Motor neuron (in vitro differentiated cells): ENCODE data around the gene GAB2. TPM values are rescaled to one million over a fixed set of nuclear protein-coding genes. Genes with fewer than 3 reads are reported as not detected.

Source experiments
- ATAC-seq, 8 experiments: fragments of 200-7000 bp; cut with Tn5 transposase; replicated peaks in 6 of 8; 2 replicates each; pipeline ENCODE4 v1.8.0; 2021; ENCODE audit warnings: mild to moderate bottlenecking in 8 of 8, moderate library complexity in 8 of 8
- H3K27ac ChIP-seq, 2 donors: fragments of 250-450 bp; sonication (Bioruptor Pico); 2 replicates each; pipeline ENCODE4 v1.9.0; 2021; ENCODE audit warnings: antibody characterized with exemption in 2 of 2, mild to moderate bottlenecking in 2 of 2, moderate library complexity in 1 of 2
- H3K4me1 ChIP-seq, 2 donors: fragments of 250-450 bp; sonication (Bioruptor Pico); replicated peaks in 1 of 2; 2 replicates each; pipeline ENCODE4 v1.6.1; 2021; ENCODE audit warnings: antibody characterized with exemption in 2 of 2, mild to moderate bottlenecking in 2 of 2, moderate library complexity in 1 of 2
- H3K4me3 ChIP-seq, 5 donors: fragments of 250-450 bp; sonication (Bioruptor Pico); 2 replicates each; pipeline ENCODE4 v1.9.0; 2021; ENCODE audit warnings: antibody characterized with exemption in 5 of 5, mild to moderate bottlenecking in 5 of 5, moderate library complexity in 4 of 5
- WGBS, 10 experiments: fragments of 450-650 bp; shearing (Covaris generic); methylation state at CpG; one replicate each; pipeline ENCODE4 v1.0.0; 2022; 5-methylcytosine and 5-hydroxymethylcytosine counted together
- in situ Hi-C, 9 experiments: fragments of 400-800 bp; cut with MboI; loops; one replicate each; pipeline ENCODE4 v1.15.0; 2021; ENCODE audit warnings: low sequenced_read_pairs in 9 of 9, low pct_unique_long_range_greater_than_20kb in 2 of 9; ENCODE audit not compliant: unreplicated experiment in 9 of 9
- total RNA-seq, 8 experiments: library from RNA; unstranded; fragments of 300-600 nt; gene quantifications; 2 replicates each; pipeline versions ENCODE4 v1.2.3 to v1.2.4, GENCODE V29; 2022

GAB2 gene
- total RNA-seq, 8 experiments from 2014 or later = 2.5 to 44.1 (median 25.6) TPM

GRCh38 chr11:78325274-78325781, 92.3 kb downstream of the GAB2 start:
- WGBS, 10 experiments = 43 to 100% (median 80%) methylated on average over 1 to 4 of the region's 4 CpGs
- Histone ChIP-seq H3K27ac (no peak overlapping the region), H3K4me3 (no peak overlapping the region), H3K4me1 (no peaks in the 10 kb centered on the region)
- no peak for ATAC-seq
- in situ Hi-C loops = no loop called here

DNA sequence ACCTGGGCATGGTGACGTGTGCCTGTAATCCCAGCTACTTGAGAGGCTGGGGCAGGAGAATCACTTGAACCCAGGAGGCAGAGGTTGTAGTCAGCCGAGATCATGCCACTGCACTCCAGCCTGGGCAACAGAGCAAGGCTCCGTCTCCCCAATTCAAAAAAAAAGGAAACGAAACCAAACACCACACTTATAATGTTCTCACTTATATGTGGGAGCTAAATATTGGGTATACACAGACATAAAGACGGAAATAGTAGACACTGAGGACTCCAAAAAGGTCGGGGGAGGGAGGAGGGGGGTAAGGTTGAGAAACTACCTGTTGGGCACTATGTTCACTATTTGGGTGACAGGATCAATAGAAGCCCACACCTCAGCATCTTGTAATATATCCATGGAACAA, 94.3 kb downstream of the GAB2 start:
- ATAC-seq = no peak
- WGBS, 10 experiments = 41 to 100% (median 92%) methylated on average over 1 to 4 of the region's 6 CpGs; no CpG with 5 or more reads in 5 of the 10 experiments
- in situ Hi-C loops = no loop called here
- H3K27ac ChIP-seq = no peak overlapping the region
- peaks cover 8 to 14% of the 10 kb centered on the region in 2 donors for H3K4me1 ChIP-seq
- H3K4me3 ChIP-seq = no peak overlapping the region

DNA sequence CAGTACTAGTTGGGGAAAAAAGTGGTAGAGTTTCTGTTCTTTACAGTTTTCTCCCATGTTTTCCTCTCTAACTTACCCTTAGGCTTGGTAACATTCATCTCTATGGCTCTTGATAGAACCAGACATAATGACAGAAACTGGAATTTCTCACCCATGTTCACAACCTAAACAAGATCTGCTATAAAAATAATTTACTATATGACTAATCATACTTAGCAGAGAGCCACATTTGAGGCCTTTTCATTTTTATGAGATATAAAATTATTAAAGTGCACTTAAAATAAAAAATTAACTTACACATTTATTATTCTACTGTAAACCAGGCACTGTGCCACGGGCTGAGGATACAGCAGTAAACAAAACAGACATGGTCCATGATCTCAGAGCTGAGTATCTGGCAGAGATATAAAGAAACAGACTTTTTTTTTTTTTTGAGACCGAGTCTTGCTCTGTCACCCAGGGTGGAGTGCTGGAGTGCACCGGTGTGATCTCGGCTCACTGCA, 98.1 kb downstream of the GAB2 start:
- H3K4me3 ChIP-seq = no peak overlapping the region

GRCh38 chr11:78318321-78319114, 99.1 kb downstream of the GAB2 start:
- Histone ChIP-seq H3K4me1 (peaks cover 21 to 23% of the 10 kb centered on the region in 2 donors), H3K4me3 (no peak overlapping the region), H3K27ac (peak overlapping the region; percentile 70 to 78)
- 18 to 100% (median 47%) methylated on average over 1 to 9 of the region's 9 CpGs for WGBS, 10 experiments
- in situ Hi-C loops = no loop called here
- peak; percentile 31 to 92 (median 90) for ATAC-seq

More for the DNA sequence above, 98.1 kb downstream of the GAB2 start:
- in situ Hi-C loops = no loop called here
- 0 to 100% (median 65%) methylated on average over 1 to 4 of the region's 4 CpGs; no CpG with 5 or more reads in 3 of the 10 experiments for WGBS, 10 experiments
- Histone ChIP-seq H3K4me1 (peaks cover 18 to 21% of the 10 kb centered on the region in 2 donors), H3K27ac (peak overlapping the region in 1 of 2 donors; percentile 78)
- peak in 5 of 8 experiments; percentile 22 to 49 (median 41) for ATAC-seq

DNA sequence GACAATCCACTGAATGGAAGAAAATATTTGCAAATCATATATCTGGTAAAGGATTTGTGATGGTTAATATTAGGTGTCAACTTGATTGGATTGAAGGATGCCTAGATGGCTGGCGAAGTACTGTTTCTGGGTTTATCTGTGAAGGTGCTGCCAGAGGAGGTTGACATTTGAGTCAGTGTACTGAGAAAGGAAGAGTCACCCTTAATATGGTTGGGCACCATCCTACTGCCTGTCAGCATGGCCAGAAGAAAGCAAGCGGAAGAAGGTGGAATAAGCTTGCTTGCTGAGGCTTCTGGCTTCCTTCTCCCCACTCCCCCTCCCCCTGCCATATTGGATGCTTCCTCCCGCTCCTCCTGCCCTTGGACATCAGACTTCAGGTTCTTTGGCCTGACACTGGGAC, 101.9 kb downstream of the GAB2 start:
- ATAC-seq = no peak
- H3K4me3 ChIP-seq = no peak overlapping the region
- 57 to 100% (median 95%) methylated on average over 1 to 2 of the region's 3 CpGs; no CpG with 5 or more reads in 2 of the 10 experiments for WGBS, 10 experiments
- in situ Hi-C loops = no loop called here
- peaks cover 21 to 27% of the 10 kb centered on the region in 2 donors for H3K4me1 ChIP-seq
- H3K27ac ChIP-seq = no peak overlapping the region

- no peak overlapping the region for H3K4me3 ChIP-seq
- ATAC-seq = no peak
- in situ Hi-C loops = no loop called here
- 20 to 94% (median 70%) methylated on average over 1 to 5 of the region's 5 CpGs; no CpG with 5 or more reads in 2 of the 10 experiments for WGBS, 10 experiments
- peaks cover 21 to 27% of the 10 kb centered on the region in 2 donors for H3K4me1 ChIP-seq
- H3K27ac ChIP-seq = no peak overlapping the region
Observed at GRCh38 chr11:78314762-78315161, 102.9 kb downstream of the GAB2 start.

- Histone ChIP-seq H3K4me1 (peaks cover 13 to 23% of the 10 kb centered on the region in 2 donors), H3K27ac (no peak overlapping the region), H3K4me3 (no peak overlapping the region)
- 29 to 100% (median 80%) methylated on average over 1 to 2 of the region's 2 CpGs; no CpG with 5 or more reads in 3 of the 10 experiments for WGBS, 10 experiments
- in situ Hi-C loops = no loop called here
- ATAC-seq = peak in 2 of 8 experiments; percentile 63 to 66
Observed at GRCh38 chr11:78313898-78314297, 103.7 kb downstream of the GAB2 start.

GRCh38 chr11:78313181-78313795, 104.3 kb downstream of the GAB2 start:
- Histone ChIP-seq H3K27ac (no peak overlapping the region), H3K4me3 (no peak overlapping the region), H3K4me1 (peaks cover 7 to 18% of the 10 kb centered on the region in 2 donors)
- 17 to 100% (median 71%) methylated on average over 1 to 2 of the region's 2 CpGs; no CpG with 5 or more reads in 2 of the 10 experiments for WGBS, 10 experiments
- in situ Hi-C loops = no loop called here
- peak in 5 of 8 experiments; percentile 46 to 89 (median 77) for ATAC-seq

DNA sequence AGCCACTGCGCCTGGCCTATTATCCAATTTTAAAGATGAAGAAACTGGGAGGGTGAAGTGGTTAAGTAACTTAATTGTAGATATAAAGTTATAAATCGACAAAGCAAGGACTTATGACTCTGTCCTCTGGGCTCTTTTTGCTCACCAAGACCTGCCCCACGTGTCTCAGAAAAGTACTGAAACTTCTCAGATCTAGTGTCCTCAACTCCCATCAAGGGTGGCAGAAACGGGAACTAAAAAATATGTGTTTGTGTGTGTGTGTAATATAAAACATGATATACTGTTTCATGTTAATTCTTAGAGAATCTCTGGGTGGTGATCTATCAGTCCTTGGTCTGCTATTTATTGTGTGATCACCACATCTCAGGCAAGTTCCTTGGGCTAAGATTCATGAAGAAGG, 104.9 kb downstream of the GAB2 start:
- in situ Hi-C loops = no loop called here
- Histone ChIP-seq H3K27ac (no peak overlapping the region), H3K4me3 (no peak overlapping the region), H3K4me1 (peaks cover 3 to 14% of the 10 kb centered on the region in 2 donors)
- ATAC-seq = no peak
- 20 to 100% (median 95%) methylated on average over 1 to 3 of the region's 4 CpGs; no CpG with 5 or more reads in 4 of the 10 experiments for WGBS, 10 experiments

DNA sequence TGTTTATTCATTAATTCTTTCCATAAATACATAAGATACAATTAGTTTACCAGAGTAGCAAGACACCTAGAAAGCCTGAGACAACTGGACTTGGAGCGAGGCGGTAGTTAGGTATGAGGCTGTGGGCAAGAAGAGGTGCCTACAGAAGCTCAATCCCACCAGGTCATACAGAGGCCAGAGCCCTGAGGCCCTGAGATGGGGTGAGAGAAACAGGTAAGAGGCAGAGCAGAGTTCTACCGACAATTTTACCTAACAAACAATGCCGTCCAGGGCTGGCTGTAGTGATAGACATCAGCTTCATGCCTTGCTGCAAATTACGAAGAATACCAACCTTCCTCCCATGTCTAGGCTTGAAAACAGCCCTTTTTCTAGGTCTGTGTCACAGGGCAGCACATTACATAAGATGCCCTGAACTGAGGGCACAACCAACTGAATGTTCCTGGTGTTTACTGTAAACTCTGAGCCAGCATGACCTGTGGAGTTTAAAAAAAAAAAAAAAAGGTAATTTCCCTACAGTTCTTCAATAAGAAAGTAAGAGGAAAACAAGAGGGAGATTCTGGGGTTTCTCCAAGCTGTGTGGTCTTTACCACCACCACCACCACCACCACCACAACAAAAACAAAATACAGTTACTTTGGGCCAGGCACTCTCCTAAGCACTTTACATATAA, 105.8 kb downstream of the GAB2 start:
- H3K27ac ChIP-seq = no peak overlapping the region
- in situ Hi-C loops = no loop called here
- ATAC-seq = no peak
- H3K4me3 ChIP-seq = no peak overlapping the region
- peaks cover 0 to 14% of the 10 kb centered on the region in 2 donors for H3K4me1 ChIP-seq
- WGBS, 10 experiments = 60 to 100% (median 83%) methylated on average over 1 to 5 of the region's 5 CpGs; no CpG with 5 or more reads in 4 of the 10 experiments

DNA sequence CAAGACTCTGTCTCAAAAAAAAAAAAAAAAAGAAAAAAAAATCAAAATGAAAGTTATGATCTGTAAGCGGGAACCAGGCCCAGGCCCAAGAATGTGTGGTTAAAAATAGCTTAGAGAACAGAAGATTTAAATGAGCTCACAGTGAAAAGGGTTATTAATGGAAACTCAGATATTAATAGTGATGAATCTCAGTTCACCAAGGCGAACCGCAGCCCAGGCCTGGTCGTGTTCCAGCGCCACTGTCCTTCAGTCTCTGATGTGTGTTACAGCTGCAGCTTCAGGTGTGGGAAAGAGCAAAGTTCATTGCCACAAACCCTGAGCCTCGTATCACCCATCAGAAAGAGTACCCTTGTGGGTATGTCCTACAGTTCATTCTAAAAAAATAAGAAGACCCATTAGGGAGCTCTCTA, 107.1 kb downstream of the GAB2 start:
- in situ Hi-C loops = no loop called here
- Histone ChIP-seq H3K4me1 (peaks cover 0 to 14% of the 10 kb centered on the region in 2 donors), H3K27ac (no peak overlapping the region), H3K4me3 (no peak overlapping the region)
- no peak for ATAC-seq
- WGBS, 10 experiments = 0 to 93% (median 82%) methylated on average over 1 to 6 of the region's 6 CpGs; no CpG with 5 or more reads in 1 of the 10 experiments

- in situ Hi-C loops = no loop called here
- no peak overlapping the region for H3K27ac ChIP-seq
- no peak overlapping the region for H3K4me3 ChIP-seq
- ATAC-seq = no peak
- peaks cover 11% of the 10 kb centered on the region in 2 donors for H3K4me1 ChIP-seq
- WGBS, 10 experiments = 74 to 100% (median 90%) methylated on average over 1 to 2 of the region's 2 CpGs; no CpG with 5 or more reads in 3 of the 10 experiments
Observed at GRCh38 chr11:78304201-78304600, 113.4 kb downstream of the GAB2 start.
